ENCODE data around the gene TMEM156. TPM values are rescaled to one million over a fixed set of nuclear protein-coding genes. Genes with fewer than 3 reads are reported as not detected.

TMEM156 gene
- total and polyA plus RNA-seq, 8 donors: 0.37 to 1.8 (median 0.80) TPM; not detected in 4

- Histone ChIP-seq H3K4me1 (peaks cover 0 to 57% (median 31%) of the 10 kb centered on the region in 4 donors), H3K4me3 (peak overlapping the region in 3 of 4 donors; percentile 70 to 92 (median 79)), H3K36me3 (no peaks in the 10 kb centered on the region), H3K9me3 (no peaks in the 10 kb centered on the region), H3K27me3 (no peaks in the 10 kb centered on the region), H3K27ac (peak overlapping the region in 3 of 5 donors; percentile 90 to 94 (median 91))
- DNase-seq: no peak
- TF ChIP-seq POLR2A (IDR thresholded peaks at IDR 0.05): no peak
- WGBS, 5 donors: 86 to 94% (median 89%) methylated on average over 8 of the region's 8 CpGs
- intact Hi-C loops (cut with DNase I; ENCODE audit: low total_unique reads): no loop called here
Measured at GRCh38 chr4:39046249-39046648, 14.0 kb upstream of the TMEM156 start.

GRCh38 chr4:39045827-39046221, 13.6 kb upstream of the TMEM156 start:
- intact Hi-C loops (cut with DNase I; ENCODE audit: low total_unique reads): no loop called here
- peak in 1 of 2 donors; percentile 30 for DNase-seq
- WGBS, 5 donors: 27 to 62% (median 50%) methylated on average over 3 of the region's 3 CpGs
- Histone ChIP-seq H3K36me3 (no peaks in the 10 kb centered on the region), H3K27me3 (no peaks in the 10 kb centered on the region), H3K27ac (peak overlapping the region in 4 of 5 donors; percentile 87 to 94 (median 90)), H3K4me3 (peak overlapping the region; percentile 70 to 92 (median 81)), H3K9me3 (no peaks in the 10 kb centered on the region), H3K4me1 (peaks cover 0 to 56% (median 31%) of the 10 kb centered on the region in 4 donors)
- no peak for TF ChIP-seq CTCF (IDR thresholded peaks at IDR 0.05)
- no peak for TF ChIP-seq POLR2AphosphoS5 (IDR thresholded peaks at IDR 0.05)
- no peak for TF ChIP-seq POLR2A (IDR thresholded peaks at IDR 0.05)
- TF ChIP-seq EP300 (IDR thresholded peaks at IDR 0.05): no peak

- no peaks in the 10 kb centered on the region for H3K9me3 ChIP-seq
- no peaks in the 10 kb centered on the region for H3K27me3 ChIP-seq
- no peaks in the 10 kb centered on the region for H3K36me3 ChIP-seq
- intact Hi-C loops (cut with DNase I; ENCODE audit: low total_unique reads): no loop called here
- TF ChIP-seq POLR2AphosphoS5 (IDR thresholded peaks at IDR 0.05): no peak
- TF ChIP-seq EP300 (IDR thresholded peaks at IDR 0.05): no peak
- TF ChIP-seq POLR2A (IDR thresholded peaks at IDR 0.05): no peak
- TF ChIP-seq CTCF (IDR thresholded peaks at IDR 0.05): no peak
- WGBS, 5 donors: 4 to 12% (median 5%) methylated on average over 18 to 82 of the region's 82 CpGs
- H3K27ac ChIP-seq: peak overlapping the region; percentile 77 to 94 (median 90)
- H3K4me1 ChIP-seq: peaks cover 0 to 52% (median 31%) of the 10 kb centered on the region in 4 donors
- peak overlapping the region; percentile 70 to 92 (median 81) for H3K4me3 ChIP-seq
- peak; percentile 32 to 70 for DNase-seq
Measured at GRCh38 chr4:39044956-39045826, 13.0 kb upstream of the TMEM156 start.

DNA sequence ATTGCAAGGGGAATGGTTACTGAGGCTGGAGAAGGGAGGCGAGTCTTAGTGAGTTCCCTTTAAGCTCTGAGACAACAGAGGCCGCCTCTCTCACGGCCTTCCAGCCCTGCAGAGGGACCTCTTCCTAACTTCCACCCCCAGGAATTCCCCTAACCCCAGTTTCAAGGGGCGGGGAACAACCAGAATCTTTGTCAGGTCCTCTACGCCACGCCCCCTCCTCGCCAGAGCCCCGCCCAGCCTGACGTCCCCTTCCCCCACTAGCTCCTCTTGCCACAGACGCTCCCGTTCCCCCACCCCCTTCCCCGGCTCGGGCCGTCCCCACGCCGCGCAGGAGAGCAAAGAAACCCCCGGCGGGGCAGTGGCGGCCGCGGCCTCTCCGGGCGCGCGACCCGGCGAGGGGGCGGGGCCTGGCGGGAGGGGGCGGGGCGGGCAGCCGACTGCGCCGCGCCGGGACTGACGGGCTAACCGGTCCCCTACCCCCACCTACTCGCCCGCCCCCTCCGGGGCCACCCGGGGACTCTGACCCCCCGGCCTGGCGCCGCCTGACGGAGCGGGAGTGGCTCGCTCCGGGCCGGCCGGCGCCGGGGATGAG, 12.3 kb upstream of the TMEM156 start:
- WGBS, 5 donors: 0 to 1% (median 0%) methylated on average over 6 to 53 of the region's 54 CpGs
- Histone ChIP-seq H3K27ac (peak overlapping the region; percentile 77 to 94 (median 90)), H3K4me3 (peak overlapping the region; percentile 70 to 92 (median 81)), H3K36me3 (no peaks in the 10 kb centered on the region), H3K4me1 (peaks cover 0 to 52% (median 31%) of the 10 kb centered on the region in 4 donors), H3K27me3 (no peaks in the 10 kb centered on the region), H3K9me3 (no peaks in the 10 kb centered on the region)
- intact Hi-C loops (cut with DNase I; ENCODE audit: low total_unique reads): no loop called here
- DNase-seq: peak; percentile 87 to 96
- TF ChIP-seq EP300 (IDR thresholded peaks at IDR 0.05) (no peak), POLR2AphosphoS5 (IDR thresholded peaks at IDR 0.05) (peak in 2 of 3 donors; percentile 5 to 30)

DNA sequence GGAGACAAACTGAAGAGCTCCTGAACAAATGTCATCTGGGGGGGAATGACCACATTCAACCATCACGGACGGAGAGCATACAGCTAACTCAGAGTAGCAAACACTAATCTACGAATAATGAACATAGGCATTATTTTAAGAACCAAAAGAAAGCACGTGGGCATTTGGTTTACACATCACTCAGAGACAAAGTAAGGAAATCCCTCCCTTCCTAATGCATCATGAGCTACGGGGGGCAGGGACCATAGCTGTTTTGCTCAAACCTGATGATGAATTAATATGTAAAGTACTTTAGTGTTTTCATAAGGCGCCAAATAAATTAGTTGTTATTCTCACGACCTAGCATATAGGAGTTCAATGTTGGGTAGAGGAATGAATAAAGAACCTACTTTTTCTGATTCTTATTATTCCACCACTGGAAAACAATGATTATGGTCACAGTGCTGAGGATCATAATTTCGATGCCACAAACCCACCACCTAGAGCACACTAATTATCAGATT, 11.7 kb upstream of the TMEM156 start:
- Histone ChIP-seq H3K4me1 (peaks cover 0 to 50% (median 30%) of the 10 kb centered on the region in 4 donors), H3K9me3 (no peaks in the 10 kb centered on the region), H3K36me3 (no peaks in the 10 kb centered on the region), H3K27ac (peak overlapping the region; percentile 77 to 94 (median 90)), H3K4me3 (peak overlapping the region; percentile 70 to 92 (median 81)), H3K27me3 (no peaks in the 10 kb centered on the region)
- intact Hi-C loops (cut with DNase I; ENCODE audit: low total_unique reads): no loop called here
- TF ChIP-seq POLR2A (IDR thresholded peaks at IDR 0.05): no peak
- TF ChIP-seq CTCF (IDR thresholded peaks at IDR 0.05): no peak
- TF ChIP-seq EP300 (IDR thresholded peaks at IDR 0.05): no peak
- TF ChIP-seq POLR2AphosphoS5 (IDR thresholded peaks at IDR 0.05): no peak
- 7 to 13% (median 9%) methylated on average over 8 of the region's 8 CpGs for WGBS, 5 donors
- DNase-seq: peak in 1 of 2 donors; percentile 53
